ENCODE measurements around the gene NEK2. TPM values are rescaled to one million over a fixed set of nuclear protein-coding genes. Genes with fewer than 3 reads are reported as not detected.
"Not testable (repeated sequence)": the region's sequence is repeated elsewhere in the genome, so short reads cannot be mapped to it uniquely, and the experiment has no call there.

NEK2 gene
- total RNA-seq, 1 donor from 2014 or later: 3.4 TPM

DNA sequence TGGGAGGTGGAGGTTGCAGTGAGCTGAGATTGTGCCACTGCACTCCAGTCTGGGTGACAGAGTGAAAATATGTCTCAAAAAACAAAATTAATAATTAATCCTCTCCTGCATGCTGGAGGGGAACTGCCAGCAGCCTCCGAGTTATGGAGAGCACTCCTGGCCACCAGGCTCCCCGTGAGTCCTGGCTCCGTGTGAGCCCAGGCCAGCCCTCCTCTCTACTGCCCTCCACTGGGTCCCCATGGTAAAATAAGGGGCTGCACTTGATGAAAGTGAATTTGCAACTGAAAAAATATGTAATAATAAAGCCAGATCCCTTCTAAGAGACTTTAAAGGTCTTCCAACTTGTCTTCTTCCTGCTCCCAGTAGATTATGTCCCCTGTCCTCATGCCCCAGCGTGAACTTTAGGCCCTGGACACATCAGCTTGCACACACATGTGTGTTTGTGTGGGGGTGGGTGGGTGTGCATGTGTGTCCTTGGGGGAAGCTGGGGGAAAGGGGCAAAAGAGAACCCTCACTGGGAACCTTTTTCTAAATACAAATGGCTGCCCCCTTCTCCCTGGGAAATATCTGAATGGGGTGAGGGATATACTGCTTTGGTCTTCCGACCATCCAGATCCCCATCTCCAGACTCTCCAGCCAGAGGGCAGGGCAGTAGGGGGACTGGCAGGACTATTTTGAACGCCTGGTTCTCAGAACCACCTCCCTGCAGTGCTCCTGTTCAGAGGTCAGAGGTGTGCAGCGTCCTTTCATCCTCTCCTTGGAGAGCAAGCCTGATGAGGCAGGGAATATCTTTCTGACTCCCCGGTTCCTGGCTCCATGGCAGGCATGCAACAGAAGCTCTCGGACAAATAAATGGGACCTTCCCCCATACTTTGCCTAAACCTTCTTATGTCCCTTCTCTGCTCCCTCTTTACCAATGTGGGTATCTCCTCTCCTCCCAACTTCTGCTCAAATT lies 26.2 kb downstream of the NEK2 start:
- H3K4me1 Mint-ChIP-seq (ENCODE audit: low read depth, unreplicated experiment): no peaks in the 10 kb centered on the region
- H3K36me3 Mint-ChIP-seq (ENCODE audit: unreplicated experiment): no peaks in the 10 kb centered on the region
- no peak overlapping the region for H3K4me3 Mint-ChIP-seq (ENCODE audit: unreplicated experiment)
- no peak for DNase-seq
- TF ChIP-seq, protein P1, sequence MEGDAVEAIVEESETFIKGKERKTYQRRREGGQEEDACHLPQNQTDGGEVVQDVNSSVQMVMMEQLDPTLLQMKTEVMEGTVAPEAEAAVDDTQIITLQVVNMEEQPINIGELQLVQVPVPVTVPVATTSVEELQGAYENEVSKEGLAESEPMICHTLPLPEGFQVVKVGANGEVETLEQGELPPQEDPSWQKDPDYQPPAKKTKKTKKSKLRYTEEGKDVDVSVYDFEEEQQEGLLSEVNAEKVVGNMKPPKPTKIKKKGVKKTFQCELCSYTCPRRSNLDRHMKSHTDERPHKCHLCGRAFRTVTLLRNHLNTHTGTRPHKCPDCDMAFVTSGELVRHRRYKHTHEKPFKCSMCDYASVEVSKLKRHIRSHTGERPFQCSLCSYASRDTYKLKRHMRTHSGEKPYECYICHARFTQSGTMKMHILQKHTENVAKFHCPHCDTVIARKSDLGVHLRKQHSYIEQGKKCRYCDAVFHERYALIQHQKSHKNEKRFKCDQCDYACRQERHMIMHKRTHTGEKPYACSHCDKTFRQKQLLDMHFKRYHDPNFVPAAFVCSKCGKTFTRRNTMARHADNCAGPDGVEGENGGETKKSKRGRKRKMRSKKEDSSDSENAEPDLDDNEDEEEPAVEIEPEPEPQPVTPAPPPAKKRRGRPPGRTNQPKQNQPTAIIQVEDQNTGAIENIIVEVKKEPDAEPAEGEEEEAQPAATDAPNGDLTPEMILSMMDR (IDR thresholded peaks at IDR 0.05; ENCODE audit: partially characterized antibody, unreplicated experiment): no peak
- no peak overlapping the region for H3K27ac Mint-ChIP-seq (ENCODE audit: unreplicated experiment)
- no peaks in the 10 kb centered on the region for H3K9me3 Mint-ChIP-seq (ENCODE audit: unreplicated experiment)
- no peaks in the 10 kb centered on the region for H3K27me3 Mint-ChIP-seq (ENCODE audit: unreplicated experiment)

DNA sequence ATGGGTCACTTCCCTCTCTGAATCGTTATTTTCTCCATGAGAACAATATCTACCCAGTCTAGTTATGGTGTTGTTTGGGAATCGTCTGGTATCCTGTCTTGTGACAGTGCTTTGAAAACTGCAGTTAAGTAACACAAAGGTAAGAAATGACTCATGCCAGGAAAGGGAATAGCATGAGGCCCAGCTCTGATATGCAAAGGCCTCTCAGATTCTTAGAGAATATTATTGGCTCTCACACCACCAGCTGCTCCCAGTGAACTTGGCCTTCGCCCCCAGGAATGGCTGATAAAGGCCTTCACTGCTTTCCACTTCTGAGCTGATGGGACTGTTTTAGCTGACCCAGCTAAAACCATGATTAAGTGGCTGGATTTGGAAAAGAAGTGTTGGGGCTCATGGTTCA lies 27.1 kb downstream of the NEK2 start:
- Mint-ChIP-seq H3K27me3 (ENCODE audit: unreplicated experiment) (no peaks in the 10 kb centered on the region), H3K27ac (ENCODE audit: unreplicated experiment) (no peak overlapping the region), H3K4me1 (ENCODE audit: low read depth, unreplicated experiment) (no peaks in the 10 kb centered on the region), H3K36me3 (ENCODE audit: unreplicated experiment) (no peaks in the 10 kb centered on the region), H3K4me3 (ENCODE audit: unreplicated experiment) (no peak overlapping the region), H3K9me3 (ENCODE audit: unreplicated experiment) (no peaks in the 10 kb centered on the region)
- no peak for DNase-seq
- TF ChIP-seq, protein P1 (IDR thresholded peaks at IDR 0.05; ENCODE audit: partially characterized antibody, unreplicated experiment): no peak

DNA sequence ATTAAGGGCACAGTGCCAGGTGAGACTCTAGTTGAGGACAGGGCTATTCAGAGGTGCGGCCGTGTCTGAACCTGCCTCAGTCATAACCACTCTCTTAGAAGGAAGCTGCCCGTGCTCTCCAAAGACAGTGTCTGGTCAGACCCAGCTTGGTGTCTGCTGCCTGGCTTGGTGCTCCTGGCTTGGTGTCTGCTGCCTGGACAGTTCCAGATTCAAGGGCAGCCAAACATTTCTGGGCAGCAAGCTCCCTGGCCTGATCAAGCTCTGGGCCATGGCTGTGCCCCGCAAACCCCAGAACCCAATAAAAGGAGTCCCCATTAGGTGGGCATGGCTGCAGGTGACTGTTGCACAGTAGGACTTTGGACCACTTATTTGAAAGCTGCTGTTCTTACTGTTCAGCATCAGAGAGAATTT lies 27.7 kb downstream of the NEK2 start:
- Mint-ChIP-seq H3K27ac (ENCODE audit: unreplicated experiment) (no peak overlapping the region), H3K4me1 (ENCODE audit: low read depth, unreplicated experiment) (no peaks in the 10 kb centered on the region), H3K4me3 (ENCODE audit: unreplicated experiment) (no peak overlapping the region), H3K27me3 (ENCODE audit: unreplicated experiment) (no peaks in the 10 kb centered on the region), H3K9me3 (ENCODE audit: unreplicated experiment) (no peaks in the 10 kb centered on the region), H3K36me3 (ENCODE audit: unreplicated experiment) (no peaks in the 10 kb centered on the region)
- TF ChIP-seq, protein P1 (IDR thresholded peaks at IDR 0.05; ENCODE audit: partially characterized antibody, unreplicated experiment): no peak
- DNase-seq: no peak

GRCh38 chr1:211646566-211646965 lies 28.9 kb downstream of the NEK2 start:
- Mint-ChIP-seq H3K9me3 (ENCODE audit: unreplicated experiment) (no peaks in the 10 kb centered on the region), H3K36me3 (ENCODE audit: unreplicated experiment) (no peaks in the 10 kb centered on the region), H3K4me1 (ENCODE audit: low read depth, unreplicated experiment) (no peaks in the 10 kb centered on the region), H3K27ac (ENCODE audit: unreplicated experiment) (no peak overlapping the region), H3K27me3 (ENCODE audit: unreplicated experiment) (peaks cover 2% of the 10 kb centered on the region), H3K4me3 (ENCODE audit: unreplicated experiment) (no peak overlapping the region)
- no peak for DNase-seq
- TF ChIP-seq, protein P1 (IDR thresholded peaks at IDR 0.05; ENCODE audit: partially characterized antibody, unreplicated experiment): no peak

DNA sequence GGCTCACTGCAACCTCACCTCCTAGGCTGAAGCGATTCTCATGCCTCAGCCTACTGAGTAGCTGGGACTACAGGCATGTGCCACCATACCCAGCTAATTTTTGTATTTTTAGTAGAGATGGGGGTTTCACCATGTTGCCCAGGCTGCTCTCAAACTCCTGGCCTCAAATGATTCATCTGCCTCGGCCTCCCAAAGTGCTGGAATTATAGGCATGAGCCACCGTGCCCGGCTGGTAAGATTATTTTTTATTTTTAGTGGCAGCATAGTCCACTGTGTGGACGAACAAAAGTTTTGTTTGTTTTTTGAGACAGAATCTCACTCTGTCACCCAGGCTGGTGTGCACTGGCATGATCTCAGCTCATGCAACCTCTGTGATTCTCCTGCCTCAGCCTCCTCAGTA lies 29.8 kb downstream of the NEK2 start:
- H3K4me3 Mint-ChIP-seq (ENCODE audit: unreplicated experiment); H3K27ac Mint-ChIP-seq (ENCODE audit: unreplicated experiment); DNase-seq; H3K36me3 Mint-ChIP-seq (ENCODE audit: unreplicated experiment); H3K27me3 Mint-ChIP-seq (ENCODE audit: unreplicated experiment); H3K9me3 Mint-ChIP-seq (ENCODE audit: unreplicated experiment); H3K4me1 Mint-ChIP-seq (ENCODE audit: low read depth, unreplicated experiment): not testable (repeated sequence)
